Neural cell (in vitro differentiated cells): ENCODE data around the gene PTPRK. TPM values are rescaled to one million over a fixed set of nuclear protein-coding genes. Genes with fewer than 3 reads are reported as not detected.
A peak's percentile ranks its signal among the peaks of the same experiment; 100 is the strongest.

Experiments
- H2AFZ ChIP-seq: fragments of 200-600, 300-800 bp; sonication (generic), shearing (Covaris generic); 2 replicates; pipeline ENCODE4 v1.6.0; 2014; ENCODE audit warnings: low read depth, mild to moderate bottlenecking, antibody characterized with exemption, low read length, moderate library complexity
- H3F3A ChIP-seq: fragments of 200-600 bp; shearing (Covaris generic); 2 replicates; pipeline ENCODE4 v1.6.1; 2016; ENCODE audit warnings: mild to moderate bottlenecking, moderate library complexity, mixed read lengths, antibody characterized with exemption, low read length; ENCODE audit not compliant: insufficient read depth, poor library complexity, severe bottlenecking
- H3K27ac ChIP-seq: fragments of 200-600, 300-800 bp; sonication (generic), shearing (Covaris generic); 2 replicates; pipeline ENCODE4 v1.5.1; 2014; ENCODE audit warnings: mild to moderate bottlenecking, low read length, moderate library complexity
- H3K27me3 ChIP-seq: fragments of 300-800, 200-600 bp; sonication (generic), shearing (Covaris generic); 2 replicates; pipeline ENCODE4 v1.6.0; 2014; ENCODE audit warnings: mild to moderate bottlenecking, low read depth, low read length, moderate library complexity; ENCODE audit not compliant: insufficient read depth
- H3K36me3 ChIP-seq: fragments of 300-800, 200-600 bp; sonication (generic), shearing (Covaris generic); 2 replicates; pipeline ENCODE4 v1.5.1; 2014; ENCODE audit warnings: mild to moderate bottlenecking, antibody characterized with exemption, low read length, moderate library complexity; ENCODE audit not compliant: insufficient read depth
- H3K4me2 ChIP-seq: fragments of 300-800, 200-600 bp; sonication (generic), shearing (Covaris generic); 2 replicates; pipeline ENCODE4 v1.6.0; 2014; ENCODE audit warnings: mild to moderate bottlenecking, low read length
- H3K4me3 ChIP-seq: fragments of 300-800, 200-600 bp; sonication (generic), shearing (Covaris generic); 2 replicates; pipeline ENCODE4 v1.5.1; 2014; ENCODE audit warnings: mild to moderate bottlenecking, low read length, moderate library complexity
- H3K79me2 ChIP-seq: fragments of 200-600 bp; shearing (Covaris generic); replicated peaks from 2 replicates; pipeline ENCODE4 v1.6.0; 2014; ENCODE audit warnings: mild to moderate bottlenecking, low read length, moderate library complexity; ENCODE audit not compliant: insufficient read depth
- H3K9ac ChIP-seq: fragments of 300-800, 200-600 bp; sonication (generic), shearing (Covaris generic); 2 replicates; pipeline ENCODE4 v1.6.1; 2016; ENCODE audit warnings: mild to moderate bottlenecking, low read length, mixed read lengths
- H3K9me2 ChIP-seq: fragments of 200-600 bp; shearing (Covaris generic); 2 replicates; pipeline ENCODE4 v1.6.1; 2016; ENCODE audit warnings: mild to moderate bottlenecking, low read length, mixed read lengths; ENCODE audit not compliant: insufficient read depth
- H3K9me3 ChIP-seq: fragments of 200-600, 300-800 bp; sonication (generic), shearing (Covaris generic); 2 replicates; pipeline ENCODE4 v1.6.1; 2016; ENCODE audit warnings: mild to moderate bottlenecking, mixed run types, low read length, moderate library complexity, mixed read lengths
- H4K20me1 ChIP-seq: fragments of 200-600 bp; shearing (Covaris generic); 2 replicates; pipeline ENCODE4 v1.6.1; 2016; ENCODE audit warnings: mild to moderate bottlenecking, mixed run types; ENCODE audit not compliant: insufficient read depth
- CTCF ChIP-seq: fragments of 450-650 bp; IDR thresholded peaks from 2 replicates; pipeline ENCODE4 v1.5.1; 2014; ENCODE audit warnings: antibody characterized with exemption, mild to moderate bottlenecking, moderate library complexity; ENCODE audit not compliant: poor library complexity, severe bottlenecking
- EP300 ChIP-seq: fragments of 450-650 bp; conservative IDR thresholded peaks from 2 replicates; pipeline ENCODE4 v1.6.1; 2014; ENCODE audit warnings: antibody characterized with exemption, mild to moderate bottlenecking, moderate library complexity; ENCODE audit not compliant: poor library complexity, severe bottlenecking
- MXI1 ChIP-seq: fragments of 450-650 bp; conservative IDR thresholded peaks from 2 replicates; pipeline ENCODE4 v1.6.1; 2014; ENCODE audit warnings: antibody characterized with exemption, mild to moderate bottlenecking; ENCODE audit not compliant: poor library complexity, severe bottlenecking
- POLR2AphosphoS5 ChIP-seq: IDR thresholded peaks from 2 replicates; pipeline ENCODE4 v1.6.1; 2012
- RAD21 ChIP-seq: fragments of 450-650 bp; conservative IDR thresholded peaks from 2 replicates; pipeline ENCODE4 v1.6.1; 2014; ENCODE audit warnings: antibody characterized with exemption, mild to moderate bottlenecking, moderate library complexity
- REST ChIP-seq: IDR thresholded peaks from 2 replicates; pipeline ENCODE4 v1.6.1; 2012; ENCODE audit warnings: borderline replicate concordance
- TAF1 ChIP-seq: IDR thresholded peaks from 2 replicates; pipeline ENCODE4 v1.6.1; 2012; ENCODE audit warnings: low read depth
- polyA plus RNA-seq: library from polyadenylated mRNA; depleted of rRNA; stranded (reverse); fragments of >200 nt; gene quantifications from 2 replicates; pipeline ENCODE4 v1.2.3, GENCODE V29; 2014

The PTPRK gene
- polyA plus RNA-seq, 1 donor from 2014 or later = 10.4 TPM

- H3K27ac ChIP-seq = no peak overlapping the region
Observed at GRCh38 chr6:128131036-128131435, 389.4 kb downstream of the PTPRK start.

GRCh38 chr6:128129679-128130078 lies 390.7 kb downstream of the PTPRK start:
- H3K4me2 ChIP-seq = no peak overlapping the region
- no peaks in the 10 kb centered on the region for H3K36me3 ChIP-seq
- H3K4me3 ChIP-seq = no peak overlapping the region
- no peak overlapping the region for H2AFZ ChIP-seq
- no peaks in the 10 kb centered on the region for H3K9me2 ChIP-seq
- H3K9me3 ChIP-seq = no peaks in the 10 kb centered on the region
- H4K20me1 ChIP-seq = no peaks in the 10 kb centered on the region
- no peaks in the 10 kb centered on the region for H3F3A ChIP-seq
- peak overlapping the region; percentile 47 for H3K27ac ChIP-seq
- no peak overlapping the region for H3K9ac ChIP-seq
- H3K27me3 ChIP-seq = no peaks in the 10 kb centered on the region
- H3K79me2 ChIP-seq = no peaks in the 10 kb centered on the region
- peak; percentile 99 for TF ChIP-seq EP300
- no peak for TF ChIP-seq RAD21
- TF ChIP-seq CTCF = no peak
- peak; percentile 91 for TF ChIP-seq POLR2AphosphoS5
- TF ChIP-seq REST = peak; percentile 32

More at GRCh38 chr6:128131036-128131435, 389.4 kb downstream of the PTPRK start:
- no peak for TF ChIP-seq RAD21
- TF ChIP-seq MXI1 = no peak
- no peak for TF ChIP-seq TAF1
- no peak for TF ChIP-seq REST
- Histone ChIP-seq H2AFZ (no peak overlapping the region), H3K4me2 (no peak overlapping the region), H3K79me2 (no peaks in the 10 kb centered on the region), H3K36me3 (no peaks in the 10 kb centered on the region), H3K9me3 (no peaks in the 10 kb centered on the region), H4K20me1 (no peaks in the 10 kb centered on the region), H3F3A (no peaks in the 10 kb centered on the region), H3K9ac (no peak overlapping the region), H3K27me3 (no peaks in the 10 kb centered on the region), H3K4me3 (no peak overlapping the region), H3K9me2 (no peaks in the 10 kb centered on the region)
